ENCODE data around the gene JOSD1. TPM values are rescaled to one million over a fixed set of nuclear protein-coding genes. Genes with fewer than 3 reads are reported as not detected.

Gene JOSD1
- total RNA-seq, 4 donors from 2014 or later = 25.1 to 50.5 (median 42.4) TPM

- H3K4me3 ChIP-seq = no peak overlapping the region
- TF ChIP-seq POLR2A (IDR thresholded peaks at IDR 0.05) (no peak), CTCF (IDR thresholded peaks at IDR 0.05 in 4 of 5, conservative IDR thresholded peaks at IDR 0.05 in 1 of 5) (no peak)
- intact Hi-C loops (cut with DNase I; ENCODE audit: low total_unique reads) (no loop called here), in situ Hi-C loops (cut with MboI; ENCODE audit: low sequenced_read_pairs in 4 of 4) (no loop called here)
- no peaks in the 10 kb centered on the region for H3K27me3 ChIP-seq
- H3K36me3 ChIP-seq = peaks cover 6 to 80% of the 10 kb centered on the region in 2 donors
- H3K4me1 ChIP-seq = peaks cover 9 to 10% of the 10 kb centered on the region in 2 donors
- H3K9me3 ChIP-seq = no peaks in the 10 kb centered on the region
- DNase-seq (no peak), ATAC-seq (no peak)
- H3K27ac ChIP-seq = no peak overlapping the region
Observed at GRCh38 chr22:38727530-38728451, 27.0 kb upstream of the JOSD1 start.

GRCh38 chr22:38727123-38727522 is 26.4 kb upstream of the JOSD1 start:
- ATAC-seq (no peak), DNase-seq (no peak)
- H3K27ac ChIP-seq = no peak overlapping the region
- H3K9me3 ChIP-seq = no peaks in the 10 kb centered on the region
- intact Hi-C loops (cut with DNase I; ENCODE audit: low total_unique reads) (no loop called here), in situ Hi-C loops (cut with MboI; ENCODE audit: low sequenced_read_pairs in 4 of 4) (no loop called here)
- H3K4me3 ChIP-seq = no peak overlapping the region
- no peak for TF ChIP-seq CTCF (IDR thresholded peaks at IDR 0.05 in 4 of 5, conservative IDR thresholded peaks at IDR 0.05 in 1 of 5)
- no peak for TF ChIP-seq POLR2A (IDR thresholded peaks at IDR 0.05)
- no peaks in the 10 kb centered on the region for H3K27me3 ChIP-seq
- peaks cover 2 to 3% of the 10 kb centered on the region in 2 donors for H3K4me1 ChIP-seq
- peaks cover 6 to 87% of the 10 kb centered on the region in 2 donors for H3K36me3 ChIP-seq

- Histone ChIP-seq H3K27me3 (no peaks in the 10 kb centered on the region), H3K27ac (no peak overlapping the region), H3K9me3 (no peaks in the 10 kb centered on the region), H3K36me3 (peaks cover 6 to 97% of the 10 kb centered on the region in 2 donors), H3K4me1 (no peaks in the 10 kb centered on the region), H3K4me3 (no peak overlapping the region)
- TF ChIP-seq POLR2A (IDR thresholded peaks at IDR 0.05) (no peak), CTCF (IDR thresholded peaks at IDR 0.05 in 4 of 5, conservative IDR thresholded peaks at IDR 0.05 in 1 of 5) (no peak)
- ATAC-seq (no peak), DNase-seq (no peak)
- in situ Hi-C loops (cut with MboI; ENCODE audit: low sequenced_read_pairs in 4 of 4) = no loop called here
- intact Hi-C loops (cut with DNase I; ENCODE audit: low total_unique reads) = no loop called here
Observed at GRCh38 chr22:38725900-38726655, 25.3 kb upstream of the JOSD1 start.

- no peak overlapping the region for H3K27ac ChIP-seq
- DNase-seq = no peak
- no peaks in the 10 kb centered on the region for H3K4me1 ChIP-seq
- no peaks in the 10 kb centered on the region for H3K9me3 ChIP-seq
- ATAC-seq = no peak
- TF ChIP-seq POLR2A (IDR thresholded peaks at IDR 0.05) = no peak
- TF ChIP-seq CTCF (IDR thresholded peaks at IDR 0.05 in 4 of 5, conservative IDR thresholded peaks at IDR 0.05 in 1 of 5) = peak in 4 of 5 experiments; percentile 19 to 38 (median 22)
- peaks cover 6 to 92% of the 10 kb centered on the region in 2 donors for H3K36me3 ChIP-seq
- no peak overlapping the region for H3K4me3 ChIP-seq
- in situ Hi-C loops (cut with MboI; ENCODE audit: low sequenced_read_pairs in 4 of 4) (no loop called here), intact Hi-C loops (cut with DNase I; ENCODE audit: low total_unique reads) (no loop called here)
- H3K27me3 ChIP-seq = no peaks in the 10 kb centered on the region
Observed at GRCh38 chr22:38724926-38725571, 24.3 kb upstream of the JOSD1 start.
